Left renal pelvis (tissue), 4 donors: ENCODE results near the gene METTL3. TPM values are rescaled to one million over a fixed set of nuclear protein-coding genes. Genes with fewer than 3 reads are reported as not detected.
A peak's percentile ranks its signal among the peaks of the same experiment; 100 is the strongest.
"Not testable (repeated sequence)": the region's sequence is repeated elsewhere in the genome, so short reads cannot be mapped to it uniquely, and the experiment has no call there.

ENCODE experiments used
- DNase-seq, 4 donors: peaks; one replicate each; pipeline ENCODE4 v3.0.0-alpha.2; 2013; ENCODE audit warnings: low read depth in 4 of 4, low spot score in 3 of 4
- polyA plus RNA-seq, 4 donors: library from polyadenylated mRNA; unstranded; fragments of 120-200 nt; gene quantifications; one replicate each; pipeline ENCODE4 v1.2.1, GENCODE V29; 2013; ENCODE audit not compliant: insufficient read length in 4 of 4

METTL3 gene
- polyA plus RNA-seq = 100 to 1,000 TPM in 1 of 4 donors, 10 to 100 TPM in 3; 61.3 to 107 (median 84.3) TPM

DNA sequence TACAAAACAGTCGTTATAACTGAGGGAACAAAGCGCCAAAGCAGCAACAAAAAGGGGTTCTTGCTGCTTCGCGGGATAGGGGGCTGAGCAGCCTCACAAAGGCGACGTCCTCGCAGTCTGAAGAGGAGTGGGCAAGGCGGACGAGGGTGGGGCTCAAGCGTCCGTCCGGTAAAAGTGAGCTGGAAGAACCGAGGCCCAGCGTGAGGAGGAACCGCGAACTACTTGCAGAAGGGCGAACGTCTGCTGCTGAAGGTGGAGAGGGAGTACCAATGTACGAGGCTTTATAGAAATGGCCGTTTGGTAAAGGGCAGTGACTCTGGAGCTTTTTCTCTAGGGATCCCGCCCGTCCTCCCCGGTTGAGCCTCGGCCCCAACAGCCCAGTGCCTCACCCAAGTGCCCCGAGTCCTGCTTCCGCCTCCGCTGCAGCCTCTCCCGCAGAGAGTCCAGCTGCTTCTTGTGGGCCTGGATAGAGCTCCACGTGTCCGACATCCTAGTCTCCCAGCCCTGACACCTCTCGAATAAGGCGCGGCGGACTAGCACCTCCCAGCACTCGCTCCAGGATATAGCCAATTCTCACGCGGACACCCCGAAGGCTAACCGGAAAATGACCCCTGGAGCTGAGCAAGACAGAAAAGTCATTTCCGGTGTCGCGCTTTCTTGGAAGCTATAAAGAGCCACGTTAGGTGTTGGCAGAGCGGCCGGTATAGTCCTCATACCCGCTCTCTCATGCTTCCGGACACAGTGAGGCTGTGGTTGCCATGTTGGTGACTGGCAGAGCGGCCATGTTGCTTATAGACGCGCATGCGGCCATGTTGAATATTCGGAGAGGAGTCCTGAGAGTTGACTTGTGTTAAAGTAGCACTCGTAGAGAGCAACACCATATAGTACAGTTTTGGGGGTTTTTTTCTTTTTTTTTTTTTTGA lies at the start of gene METTL3:
Gene METTL3 (minus strand): TSS at position 606 of the 923 bp plus-strand sequence. CDS start 117 bp downstream, at position 489.
- DNase-seq = peak; percentile 96 to 98 (median 97)

DNA sequence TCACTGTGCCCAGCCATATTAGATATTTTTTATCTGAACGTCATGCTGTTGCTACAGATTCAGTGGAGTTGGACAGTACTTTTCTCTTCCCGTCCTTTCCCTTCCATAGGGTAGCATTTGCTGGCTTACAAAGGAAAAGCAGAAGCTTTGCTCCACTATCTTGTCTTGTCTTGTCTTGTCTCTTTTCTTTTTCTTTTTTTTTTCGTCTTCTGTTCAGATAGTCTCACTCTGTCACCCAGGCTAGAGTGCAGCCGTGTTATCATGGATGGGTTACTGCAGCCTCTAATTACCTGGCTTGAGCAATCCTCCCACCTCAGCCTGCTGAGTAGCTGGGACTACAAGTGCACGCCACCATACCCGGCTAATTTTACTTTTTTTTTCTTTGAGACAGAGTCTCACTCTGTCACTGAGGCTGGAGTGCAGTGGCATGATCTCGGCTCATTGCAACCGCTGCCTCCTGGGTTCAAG lies 47.6 kb upstream of the METTL3 start:
- no peak for DNase-seq

DNA sequence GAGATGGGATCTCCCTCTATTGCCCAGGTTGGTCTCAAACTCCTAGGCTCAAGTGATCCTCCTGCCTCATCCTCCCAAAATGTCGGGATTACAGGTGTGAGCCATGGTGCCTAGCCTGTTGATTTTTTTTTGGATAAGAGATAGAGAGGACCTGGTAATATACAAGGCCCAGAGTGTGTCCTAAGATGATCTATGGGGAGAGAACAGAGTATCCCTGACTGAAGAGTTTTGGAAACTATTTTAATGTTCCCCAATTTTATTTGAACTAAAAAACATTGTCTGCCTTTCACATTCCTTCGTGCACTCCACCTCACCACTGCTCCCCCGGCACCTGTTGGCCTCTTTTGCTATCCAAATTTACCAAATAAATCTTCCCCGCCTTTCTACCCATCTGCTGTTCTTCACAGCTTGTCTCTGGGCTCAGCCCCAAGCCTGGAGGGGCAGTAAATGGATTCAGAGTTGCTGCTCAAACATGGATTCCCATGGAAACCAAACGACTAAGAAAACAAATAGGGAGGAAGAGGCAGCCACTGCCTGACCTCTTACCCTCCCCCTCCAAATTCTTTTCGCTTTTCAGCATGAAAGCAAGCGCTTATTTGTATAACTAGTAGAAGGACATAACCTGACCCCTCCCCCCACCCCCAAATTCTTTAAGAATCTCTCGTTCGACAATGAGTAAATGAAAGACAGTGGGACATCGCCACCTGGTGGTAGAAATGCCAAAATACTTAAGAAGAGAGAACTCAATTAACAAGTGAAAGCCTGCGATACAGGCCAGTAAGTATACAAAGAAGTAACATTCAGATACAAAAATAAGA lies 46.2 kb upstream of the METTL3 start:
- DNase-seq = peak; percentile 88 to 93 (median 92)

DNA sequence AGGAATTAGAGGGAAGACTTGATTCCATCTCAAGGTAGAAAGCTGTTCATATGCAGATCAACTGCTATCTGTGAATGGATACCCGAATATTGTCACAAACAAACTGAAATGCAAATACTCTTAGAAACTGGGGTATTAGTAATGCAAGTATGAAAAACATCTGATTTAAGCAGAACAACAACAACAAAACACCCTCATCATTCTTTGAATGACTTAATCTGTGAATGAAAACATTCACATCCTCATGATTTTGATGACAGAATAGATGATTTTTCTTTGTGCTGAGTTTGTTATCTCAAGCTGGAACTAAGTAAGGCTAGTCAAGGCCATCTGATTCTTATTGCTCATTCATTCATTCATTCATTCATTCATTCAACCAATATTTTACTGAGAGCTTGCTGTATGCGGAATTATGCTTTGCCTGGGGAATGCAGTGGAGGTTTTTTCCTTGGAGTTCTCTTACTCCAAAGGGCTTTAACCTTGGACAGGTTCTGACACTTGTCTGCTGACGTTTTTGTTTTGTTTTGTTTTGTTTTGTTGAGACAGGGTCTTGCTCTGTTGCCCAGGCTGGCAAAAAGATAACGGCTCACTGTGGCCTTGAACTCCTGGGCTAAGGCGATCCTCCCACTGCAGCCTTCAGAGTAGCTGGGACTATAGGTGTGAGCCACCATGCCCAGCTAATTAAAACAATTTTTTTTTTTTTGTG lies 45.4 kb upstream of the METTL3 start:
- DNase-seq = no peak

DNA sequence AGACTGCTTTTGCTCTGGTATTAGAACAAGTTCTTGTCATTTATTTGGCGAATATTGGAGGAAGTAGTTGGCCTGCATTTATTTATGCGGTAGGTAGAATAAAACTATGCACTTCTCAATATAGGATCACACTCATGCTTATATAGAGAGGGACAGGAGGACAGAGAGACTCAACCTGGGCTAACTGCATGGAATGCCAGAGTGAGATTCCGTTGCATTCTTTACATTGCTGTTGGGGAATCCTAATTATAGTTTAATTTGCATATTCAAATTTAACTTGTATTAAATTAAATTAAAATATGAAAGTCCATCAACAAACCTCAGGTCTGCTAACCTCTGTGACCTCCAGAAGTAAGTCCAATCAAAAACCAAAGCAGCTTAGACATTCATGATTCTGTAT lies 42.1 kb upstream of the METTL3 start:
- no peak for DNase-seq

DNA sequence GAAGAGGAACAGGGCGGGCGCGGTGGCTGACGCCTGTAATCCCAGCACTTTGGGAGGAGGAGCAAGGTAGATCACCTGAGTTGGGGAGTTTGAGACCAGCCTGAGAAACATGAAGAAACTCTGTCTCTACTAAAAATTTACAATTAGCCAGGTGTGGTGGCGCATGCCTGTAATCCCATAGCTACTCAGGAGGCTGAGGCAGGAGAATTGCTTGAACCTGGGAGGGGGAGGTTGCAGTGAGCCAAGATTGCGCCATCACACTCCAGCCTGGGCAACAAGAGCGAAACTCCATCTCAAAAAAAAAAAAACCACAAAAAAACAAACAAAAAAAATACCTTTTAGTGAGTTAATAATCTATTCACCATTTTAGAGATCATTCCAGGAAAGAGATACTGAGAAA lies 33.4 kb upstream of the METTL3 start:
- not testable (repeated sequence) for DNase-seq

DNA sequence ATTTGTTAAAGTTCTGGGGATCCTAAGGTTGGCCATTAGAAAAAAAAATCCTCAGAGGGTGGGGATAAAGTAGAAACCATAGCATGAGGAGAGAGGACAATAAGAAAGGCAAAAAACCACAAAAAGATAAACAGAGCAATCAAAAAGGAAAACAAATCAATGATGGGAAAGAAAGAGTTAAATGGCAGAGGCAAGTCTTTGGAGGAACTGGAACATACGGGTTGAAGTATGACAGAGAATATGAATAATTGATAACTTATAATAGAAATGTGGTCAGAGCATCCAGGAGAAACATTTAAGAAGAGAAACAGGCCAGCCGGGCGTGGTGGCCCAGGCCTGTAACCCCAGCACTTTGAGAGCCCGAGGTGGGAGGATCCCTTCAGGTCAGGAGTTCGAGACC lies 32.8 kb upstream of the METTL3 start:
- DNase-seq = no peak

DNA sequence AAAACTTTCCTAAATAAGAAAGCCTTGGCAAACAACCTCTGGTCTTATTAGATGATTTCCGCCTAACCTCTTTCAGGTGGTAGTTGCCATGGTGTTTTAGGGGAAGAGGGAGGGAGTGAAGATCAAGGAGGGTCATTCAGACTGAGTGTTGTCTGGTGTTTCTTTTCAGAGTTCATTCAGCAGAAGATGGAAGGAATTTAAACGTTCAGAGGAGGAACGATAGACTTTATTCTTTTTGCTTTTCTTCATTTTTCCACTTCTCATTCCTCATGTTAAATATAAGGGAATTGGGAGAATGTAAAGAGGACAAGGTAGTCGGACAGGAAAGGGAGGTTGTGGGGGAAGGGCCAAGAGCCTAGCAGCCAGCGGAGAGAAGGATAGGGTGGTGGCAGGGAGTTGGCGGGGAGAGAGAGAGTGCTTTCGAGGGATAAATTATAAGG lies 32.4 kb upstream of the METTL3 start:
- DNase-seq = no peak

DNA sequence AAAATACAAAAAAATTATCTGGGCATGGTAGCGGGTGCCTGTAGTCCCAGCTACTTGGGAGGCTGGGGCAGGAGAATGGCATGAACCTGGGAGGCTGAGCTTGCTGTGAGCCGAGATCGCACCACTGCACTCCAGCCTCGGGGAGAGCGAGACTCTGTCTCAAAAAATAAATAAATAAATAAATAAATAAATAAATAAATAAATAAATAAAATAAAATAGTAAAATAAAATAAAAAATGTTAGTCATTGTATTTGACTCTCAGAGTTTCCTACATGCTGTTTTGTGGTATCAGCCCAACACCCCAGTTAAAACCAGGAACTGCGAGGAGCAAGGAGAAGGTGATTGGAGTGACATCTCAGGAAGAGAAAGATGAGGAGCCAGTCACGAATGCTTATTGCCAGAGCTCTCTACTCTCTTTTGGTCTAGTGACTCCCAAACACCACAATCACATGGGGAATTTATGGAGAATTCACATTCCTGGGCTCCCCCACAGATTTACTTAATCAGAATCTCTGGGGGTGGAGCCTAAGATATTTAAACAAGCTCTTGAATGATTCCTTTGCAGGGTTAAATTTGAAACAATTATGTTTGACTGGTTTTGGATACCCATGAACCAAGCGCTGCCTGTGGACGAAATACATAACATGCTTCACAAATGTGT lies 30.4 kb upstream of the METTL3 start:
- no peak for DNase-seq

DNA sequence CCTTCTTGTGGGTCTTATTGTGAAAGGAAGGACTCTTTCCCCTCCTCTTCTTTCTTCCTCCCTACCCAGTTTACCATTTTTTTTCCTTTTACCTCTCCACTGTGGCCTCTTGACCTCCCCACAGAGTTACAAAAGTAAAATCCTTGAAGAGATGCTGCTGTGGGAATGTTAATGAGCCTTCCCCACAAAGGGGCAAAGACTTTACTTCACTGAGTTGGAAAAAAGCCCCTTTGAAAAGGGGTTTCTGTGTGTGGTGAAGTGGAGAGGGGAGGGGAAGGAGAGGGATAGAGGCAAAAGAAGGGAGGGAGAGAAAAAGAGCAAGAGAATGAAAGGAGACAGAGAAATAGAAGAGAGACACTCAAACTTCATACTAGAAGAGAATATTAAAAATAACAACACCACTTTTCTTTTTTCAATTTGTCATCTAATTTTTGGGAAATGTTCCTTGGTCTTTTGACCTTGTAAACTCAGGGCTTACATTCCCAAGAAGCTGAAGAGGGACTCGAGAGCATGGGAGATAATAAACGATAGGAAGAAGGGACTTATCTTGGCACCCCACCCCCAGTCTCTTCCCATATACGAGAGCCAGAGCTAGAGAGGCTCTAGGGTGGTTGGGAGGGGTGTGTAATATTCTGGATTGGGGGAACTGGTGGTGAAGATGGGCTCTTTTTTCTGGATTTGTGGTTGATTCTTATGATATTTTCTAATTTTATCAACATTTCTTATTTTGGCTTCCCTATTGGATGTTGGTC lies 28.2 kb upstream of the METTL3 start:
- no peak for DNase-seq

DNA sequence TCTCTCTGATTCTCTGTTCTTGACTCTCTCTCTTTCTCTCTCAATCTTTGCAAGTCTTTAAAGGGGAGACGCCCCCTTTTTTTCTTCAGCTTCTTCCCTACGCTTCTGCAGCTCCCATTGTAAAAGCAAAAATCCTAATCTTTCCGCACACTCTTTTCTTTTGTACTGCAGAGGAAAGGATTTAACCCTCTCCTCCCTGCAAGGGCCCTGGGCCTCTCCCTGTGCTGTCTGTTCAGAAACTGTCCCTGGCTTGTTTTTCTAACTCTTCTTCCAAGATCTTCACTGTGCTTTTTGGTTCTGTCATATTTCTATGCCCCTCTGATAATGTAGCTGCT lies 25.9 kb upstream of the METTL3 start:
- DNase-seq = no peak

DNA sequence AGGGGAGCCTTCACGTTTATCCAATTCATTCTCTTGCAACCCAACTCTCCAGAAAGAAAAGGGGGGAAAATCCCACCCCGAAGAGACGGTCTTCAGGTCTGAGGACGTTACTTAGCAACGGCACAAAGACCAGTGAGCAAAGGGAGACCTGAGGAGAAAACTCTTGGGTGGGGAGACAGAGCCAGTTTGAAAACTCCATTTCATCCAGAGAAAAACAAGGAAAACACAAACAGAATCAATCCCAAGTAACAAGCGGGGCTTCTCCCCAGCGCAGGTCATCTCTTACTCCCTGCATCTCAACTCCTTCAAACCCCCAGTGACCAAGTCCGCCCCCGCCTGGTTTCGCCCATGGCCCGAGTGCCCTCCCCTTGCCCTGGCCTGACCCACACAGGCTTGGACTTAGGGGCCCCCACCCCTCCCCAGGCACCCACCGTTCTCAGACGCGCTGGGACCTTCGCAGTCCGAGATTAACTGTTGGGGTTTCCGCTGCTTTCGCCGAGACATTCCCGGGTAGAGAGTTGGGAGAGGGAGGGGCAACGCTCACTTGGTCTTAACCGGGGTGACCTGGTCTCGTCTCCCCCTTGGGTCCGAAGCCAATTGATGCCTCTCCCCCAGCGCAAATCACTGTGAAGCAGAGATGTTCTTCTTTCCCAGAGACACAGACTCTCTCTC lies 25.4 kb upstream of the METTL3 start:
- DNase-seq = no peak

DNA sequence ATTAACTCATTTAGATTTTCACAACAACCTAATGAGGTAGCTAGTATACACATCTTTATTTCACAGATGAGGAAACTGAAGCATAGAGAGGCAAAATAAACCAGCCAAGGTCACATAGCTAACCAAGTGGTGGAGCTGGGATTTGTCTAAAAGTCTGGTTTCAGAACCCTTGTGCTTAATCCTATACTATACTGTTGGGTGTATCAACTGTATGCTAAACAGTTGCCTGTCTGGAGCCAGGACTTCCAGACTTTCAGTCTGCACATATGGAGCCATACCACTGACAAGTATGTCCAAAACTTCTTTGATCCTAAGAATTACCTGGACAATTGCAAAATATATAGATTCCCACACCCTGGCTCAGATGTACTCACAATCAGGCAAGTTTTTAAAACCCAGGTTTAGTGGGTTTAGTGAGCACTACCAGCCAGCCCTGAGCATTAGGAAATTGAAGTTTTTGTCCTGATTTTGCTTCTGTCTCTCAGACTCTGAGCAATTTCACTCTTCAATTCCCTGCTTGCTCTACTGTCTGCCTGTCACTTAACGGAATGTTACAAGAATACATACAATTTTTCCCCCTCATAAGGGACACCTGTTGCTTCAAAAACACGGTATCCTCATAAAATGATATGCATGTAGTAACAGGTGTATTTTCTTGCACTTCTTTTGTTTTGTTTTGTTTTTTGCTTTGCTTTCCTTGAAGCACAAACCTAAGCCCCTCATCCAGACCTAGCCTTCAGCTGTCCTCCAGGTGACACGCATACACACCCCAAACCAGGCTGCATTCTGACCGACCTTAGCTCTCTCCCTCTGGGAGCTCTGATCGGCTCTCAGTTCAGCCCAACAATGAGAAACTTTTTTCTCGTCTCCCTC lies 24.6 kb upstream of the METTL3 start:
- no peak for DNase-seq

DNA sequence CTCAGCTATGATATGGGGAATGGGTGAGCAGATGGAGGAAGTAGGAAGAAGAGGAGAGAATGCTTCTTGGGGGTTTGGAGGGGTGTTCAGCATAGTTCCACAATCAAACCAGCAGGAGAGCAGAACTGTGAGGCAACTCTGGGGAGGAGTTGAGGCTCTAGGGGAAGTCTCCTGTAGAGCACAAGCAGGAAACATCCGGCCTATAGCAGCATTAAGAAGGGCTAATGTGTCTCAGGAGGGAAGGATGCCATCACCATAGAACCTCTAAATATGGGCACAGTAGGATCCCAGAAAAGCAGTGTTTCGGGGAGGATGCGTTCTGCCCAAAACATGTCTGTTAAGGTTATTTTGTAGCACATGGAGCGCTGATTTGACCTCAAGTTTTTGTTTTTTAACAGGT lies 23.4 kb upstream of the METTL3 start:
- no peak for DNase-seq

DNA sequence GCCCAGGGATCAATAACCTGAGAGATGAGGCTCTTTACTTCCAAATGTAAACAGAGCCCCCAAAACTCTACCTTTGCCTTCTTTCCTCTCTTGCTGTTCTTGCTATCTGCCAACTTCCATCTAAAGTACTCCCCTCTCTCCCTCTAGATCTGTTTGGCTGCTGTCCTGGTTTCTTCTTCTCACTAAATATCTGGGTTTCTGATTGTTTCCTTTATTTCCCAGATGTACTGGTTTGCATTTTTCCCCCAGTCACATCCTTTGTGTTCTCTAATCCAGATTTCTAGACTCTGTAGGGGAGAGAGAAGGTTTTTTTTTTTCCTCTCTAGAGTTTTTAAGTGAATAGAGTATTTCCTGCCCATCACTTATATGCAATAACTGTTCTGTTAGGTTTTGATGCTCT lies 22.2 kb upstream of the METTL3 start:
- DNase-seq = no peak

DNA sequence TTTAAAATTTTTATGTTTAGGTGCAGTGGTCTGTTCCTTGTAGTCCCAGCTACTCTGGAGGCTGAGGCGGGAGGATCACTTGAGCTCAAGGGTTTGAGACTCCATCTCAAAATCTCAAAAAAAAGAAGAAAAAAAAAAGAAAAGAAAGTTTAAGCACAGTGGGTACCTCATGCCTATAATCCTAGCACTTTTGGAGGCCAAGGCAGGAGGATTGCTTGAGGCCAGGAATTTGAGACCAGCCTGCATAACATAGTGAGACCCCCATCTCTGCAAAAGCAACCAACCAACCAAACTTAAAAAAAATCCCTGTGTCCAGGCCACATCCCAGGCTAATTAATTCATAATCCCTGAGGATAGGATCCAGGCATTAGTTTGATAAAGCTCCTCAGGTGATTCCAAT lies 18.4 kb upstream of the METTL3 start:
- DNase-seq = no peak

DNA sequence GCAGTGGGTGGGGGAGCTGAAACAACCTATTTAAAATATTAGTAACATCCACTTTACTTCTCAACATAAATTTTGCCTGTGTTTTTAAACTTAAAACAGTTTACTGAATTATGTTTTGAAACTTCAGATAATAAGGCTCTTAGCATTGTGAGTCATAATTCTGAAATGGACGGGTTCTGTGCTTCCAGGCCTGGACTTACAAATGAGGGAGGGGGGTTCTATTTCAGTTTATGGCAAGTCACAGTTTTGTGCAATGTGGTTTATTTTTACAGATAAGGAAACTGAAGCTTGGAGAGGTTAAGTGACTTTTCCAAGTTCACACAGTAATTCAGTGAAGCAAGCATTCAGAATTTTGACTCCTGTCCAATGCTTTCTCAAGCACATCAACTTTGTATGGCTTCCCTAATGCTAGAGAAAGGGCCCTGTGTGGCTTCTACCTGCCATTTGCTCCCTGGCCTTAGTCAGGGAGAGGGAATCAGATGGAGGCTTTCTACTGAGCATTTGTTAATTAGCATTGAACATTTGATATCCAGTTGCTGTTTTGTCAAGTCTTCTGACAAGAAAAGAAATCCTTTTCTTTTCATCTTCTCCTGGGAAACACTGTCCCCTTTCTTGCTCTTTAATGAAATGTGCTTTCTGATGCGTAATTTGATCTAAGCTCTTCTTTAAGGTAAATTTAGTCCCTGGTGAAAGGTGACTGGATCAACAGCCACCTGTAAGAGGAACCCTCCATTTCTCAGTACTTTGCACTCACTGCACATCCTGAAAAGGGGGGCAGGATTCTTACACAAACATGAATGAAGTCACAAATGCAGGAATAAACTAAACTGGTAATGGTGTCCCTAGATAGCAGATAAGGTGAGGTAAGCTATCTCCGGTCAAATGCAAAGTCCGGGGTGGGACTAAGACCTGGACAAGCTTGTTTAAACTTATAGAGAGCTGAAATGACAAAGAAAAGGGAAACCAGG lies 17.5 kb upstream of the METTL3 start:
- no peak for DNase-seq
